SK-N-SH (cell line): ENCODE measurements around the gene CALU.

ENCODE experiments used
- TF ChIP-seq, protein P1 (sequence below): fragments of 200-600 bp; sonication (generic); IDR thresholded peaks from 2 replicates; pipeline ENCODE4 v1.6.1; 2017; ENCODE audit warnings: antibody characterized with exemption, mild to moderate bottlenecking, moderate library complexity
- TF ChIP-seq, protein P2 (sequence below): fragments of 150-350 bp; IDR thresholded peaks from 2 replicates; pipeline ENCODE4 v1.6.1; 2016; ENCODE audit warnings: mild to moderate bottlenecking, low read depth, low read length

DNA sequence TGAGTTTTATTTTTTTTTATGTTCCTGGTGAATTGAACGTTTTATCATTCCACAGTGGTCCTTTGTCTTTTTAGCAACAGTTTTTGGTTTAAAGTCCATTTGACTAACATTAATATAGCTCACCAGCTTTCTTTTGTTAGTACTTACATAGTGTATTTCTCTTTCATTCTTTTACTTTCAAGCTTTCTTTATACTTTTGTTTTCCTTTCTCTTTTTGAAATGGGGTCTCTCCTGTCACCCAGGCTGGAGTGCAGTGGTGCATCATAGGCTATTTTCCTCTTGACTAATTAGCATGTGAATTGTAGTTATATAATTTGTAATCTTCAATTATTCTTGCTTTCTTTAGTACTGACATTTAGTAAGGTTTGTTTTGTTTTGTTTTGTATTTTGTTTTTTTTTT is 39.3 kb upstream of the CALU start:
- TF ChIP-seq, protein P1, sequence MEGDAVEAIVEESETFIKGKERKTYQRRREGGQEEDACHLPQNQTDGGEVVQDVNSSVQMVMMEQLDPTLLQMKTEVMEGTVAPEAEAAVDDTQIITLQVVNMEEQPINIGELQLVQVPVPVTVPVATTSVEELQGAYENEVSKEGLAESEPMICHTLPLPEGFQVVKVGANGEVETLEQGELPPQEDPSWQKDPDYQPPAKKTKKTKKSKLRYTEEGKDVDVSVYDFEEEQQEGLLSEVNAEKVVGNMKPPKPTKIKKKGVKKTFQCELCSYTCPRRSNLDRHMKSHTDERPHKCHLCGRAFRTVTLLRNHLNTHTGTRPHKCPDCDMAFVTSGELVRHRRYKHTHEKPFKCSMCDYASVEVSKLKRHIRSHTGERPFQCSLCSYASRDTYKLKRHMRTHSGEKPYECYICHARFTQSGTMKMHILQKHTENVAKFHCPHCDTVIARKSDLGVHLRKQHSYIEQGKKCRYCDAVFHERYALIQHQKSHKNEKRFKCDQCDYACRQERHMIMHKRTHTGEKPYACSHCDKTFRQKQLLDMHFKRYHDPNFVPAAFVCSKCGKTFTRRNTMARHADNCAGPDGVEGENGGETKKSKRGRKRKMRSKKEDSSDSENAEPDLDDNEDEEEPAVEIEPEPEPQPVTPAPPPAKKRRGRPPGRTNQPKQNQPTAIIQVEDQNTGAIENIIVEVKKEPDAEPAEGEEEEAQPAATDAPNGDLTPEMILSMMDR, result no peak
- TF ChIP-seq, protein P2, sequence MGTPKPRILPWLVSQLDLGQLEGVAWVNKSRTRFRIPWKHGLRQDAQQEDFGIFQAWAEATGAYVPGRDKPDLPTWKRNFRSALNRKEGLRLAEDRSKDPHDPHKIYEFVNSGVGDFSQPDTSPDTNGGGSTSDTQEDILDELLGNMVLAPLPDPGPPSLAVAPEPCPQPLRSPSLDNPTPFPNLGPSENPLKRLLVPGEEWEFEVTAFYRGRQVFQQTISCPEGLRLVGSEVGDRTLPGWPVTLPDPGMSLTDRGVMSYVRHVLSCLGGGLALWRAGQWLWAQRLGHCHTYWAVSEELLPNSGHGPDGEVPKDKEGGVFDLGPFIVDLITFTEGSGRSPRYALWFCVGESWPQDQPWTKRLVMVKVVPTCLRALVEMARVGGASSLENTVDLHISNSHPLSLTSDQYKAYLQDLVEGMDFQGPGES, result no peak
